ENCODE data around the gene TMED6. TPM values are rescaled to one million over a fixed set of nuclear protein-coding genes. Genes with fewer than 3 reads are reported as not detected.

The TMED6 gene
- total RNA-seq, 1 experiment from 2014 or later: 0.51 TPM

- TF ChIP-seq CTCF (IDR thresholded peaks at IDR 0.05; ENCODE audit: unreplicated experiment): no peak
- BruUV-seq (replicated peaks): no TSS peak
- Mint-ChIP-seq H3K4me3 (ENCODE audit: unreplicated experiment) (peak overlapping the region; percentile 31), H3K27me3 (ENCODE audit: insufficient read depth, unreplicated experiment) (no peaks in the 10 kb centered on the region), H3K9me3 (ENCODE audit: unreplicated experiment) (no peaks in the 10 kb centered on the region), H3K27ac (ENCODE audit: low read depth, unreplicated experiment) (no peak overlapping the region), H3K4me1 (ENCODE audit: insufficient read depth, unreplicated experiment) (peaks cover 24% of the 10 kb centered on the region), H3K36me3 (ENCODE audit: insufficient read depth, unreplicated experiment) (peaks cover 81% of the 10 kb centered on the region)
- DNase-seq (ENCODE audit: unreplicated experiment): no peak
- intact Hi-C loops (cut with micrococcal nuclease): no loop called here
- CTCF ChIA-PET: interaction anchor here (0.6 to 2.1 kb wide), 5 partner anchors 16 to 202 kb away, joined by 3 to 12 read pairs (median 3); no protein-coding TSS in a partner anchor
- POLR2A ChIA-PET: interaction anchor here (0.6 to 9.0 kb wide), 4 partner anchors 11 to 530 kb away, joined by 3 to 114 read pairs (median 39); partner anchors contain the start of genes COG8, NIP7 and VPS4A
Measured at GRCh38 chr16:69326172-69326873, 25.3 kb downstream of the TMED6 start.

GRCh38 chr16:69325784-69326171, 25.8 kb downstream of the TMED6 start:
- POLR2A ChIA-PET: interaction anchor here (0.6 to 9.0 kb wide), 6 partner anchors 10 to 445 kb away, joined by 3 to 114 read pairs (median 4); partner anchors contain the start of genes COG8, NIP7 and VPS4A
- BruUV-seq (replicated peaks): no TSS peak
- Mint-ChIP-seq H3K27ac (ENCODE audit: low read depth, unreplicated experiment) (no peak overlapping the region), H3K27me3 (ENCODE audit: insufficient read depth, unreplicated experiment) (no peaks in the 10 kb centered on the region), H3K9me3 (ENCODE audit: unreplicated experiment) (no peaks in the 10 kb centered on the region), H3K4me1 (ENCODE audit: insufficient read depth, unreplicated experiment) (peaks cover 24% of the 10 kb centered on the region), H3K36me3 (ENCODE audit: insufficient read depth, unreplicated experiment) (peaks cover 87% of the 10 kb centered on the region), H3K4me3 (ENCODE audit: unreplicated experiment) (no peak overlapping the region)
- CTCF ChIA-PET: interaction anchor here (0.6 to 2.1 kb wide), 4 partner anchors 15 to 796 kb away, joined by 3 to 12 read pairs (median 4); no protein-coding TSS in a partner anchor
- intact Hi-C loops (cut with micrococcal nuclease): no loop called here
- no peak for TF ChIP-seq CTCF (IDR thresholded peaks at IDR 0.05; ENCODE audit: unreplicated experiment)
- DNase-seq (ENCODE audit: unreplicated experiment): no peak

- ChIA-PET POLR2A (interaction anchor here (0.7 to 9.0 kb wide), 3 partner anchors 15 to 446 kb away, joined by 3 to 114 read pairs (median 4); partner anchors contain the start of genes COG8 and NIP7), CTCF (interaction anchor here (1.1 to 2.5 kb wide), 2 partner anchors 13 to 23 kb away, joined by 3 to 15 read pairs; partner anchors contain the start of gene VPS4A)
- no peak for DNase-seq (ENCODE audit: unreplicated experiment)
- TF ChIP-seq CTCF (IDR thresholded peaks at IDR 0.05; ENCODE audit: unreplicated experiment): no peak
- Mint-ChIP-seq H3K36me3 (ENCODE audit: insufficient read depth, unreplicated experiment) (peaks cover 88% of the 10 kb centered on the region), H3K9me3 (ENCODE audit: unreplicated experiment) (no peaks in the 10 kb centered on the region), H3K4me1 (ENCODE audit: insufficient read depth, unreplicated experiment) (peaks cover 24% of the 10 kb centered on the region), H3K27ac (ENCODE audit: low read depth, unreplicated experiment) (no peak overlapping the region), H3K27me3 (ENCODE audit: insufficient read depth, unreplicated experiment) (no peaks in the 10 kb centered on the region), H3K4me3 (ENCODE audit: unreplicated experiment) (no peak overlapping the region)
- intact Hi-C loops (cut with micrococcal nuclease): no loop called here
- BruUV-seq (replicated peaks): TSS peak; percentile 69
Measured at GRCh38 chr16:69324585-69325253, 26.9 kb downstream of the TMED6 start.

- intact Hi-C loops (cut with micrococcal nuclease): no loop called here
- H3K27ac Mint-ChIP-seq (ENCODE audit: low read depth, unreplicated experiment): peak overlapping the region; percentile 23
- no peak for TF ChIP-seq CTCF (IDR thresholded peaks at IDR 0.05; ENCODE audit: unreplicated experiment)
- ChIA-PET POLR2A (interaction anchor here (0.7 to 1.2 kb wide), 2 partner anchors 9 to 191 kb away, joined by 3 to 4 read pairs; no protein-coding TSS in a partner anchor), CTCF (interaction anchor here (0.6 to 2.5 kb wide), 4 partner anchors 12 to 199 kb away, joined by 3 to 15 read pairs (median 4); partner anchors contain the start of gene VPS4A)
- no peaks in the 10 kb centered on the region for H3K27me3 Mint-ChIP-seq (ENCODE audit: insufficient read depth, unreplicated experiment)
- DNase-seq (ENCODE audit: unreplicated experiment): no peak
- no peaks in the 10 kb centered on the region for H3K9me3 Mint-ChIP-seq (ENCODE audit: unreplicated experiment)
- H3K4me3 Mint-ChIP-seq (ENCODE audit: unreplicated experiment): no peak overlapping the region
- no TSS peak for BruUV-seq (replicated peaks)
- peaks cover 88% of the 10 kb centered on the region for H3K36me3 Mint-ChIP-seq (ENCODE audit: insufficient read depth, unreplicated experiment)
- peaks cover 20% of the 10 kb centered on the region for H3K4me1 Mint-ChIP-seq (ENCODE audit: insufficient read depth, unreplicated experiment)
Measured at GRCh38 chr16:69324013-69324531, 27.5 kb downstream of the TMED6 start.
